PFSK-1 (cell line): Measurements from ENCODE around the gene TARBP1.

Experiments
- FOXP2 ChIP-seq: optimal IDR thresholded peaks from 2 replicates; pipeline ENCODE3; 2011; ENCODE audit warnings: borderline replicate concordance, control low read depth, inconsistent platforms; ENCODE audit not compliant: insufficient read depth; ENCODE audit errors: extremely low read length, extremely low read depth
- POLR2AphosphoS5 ChIP-seq: IDR thresholded peaks from 2 replicates; pipeline ENCODE4 v1.6.1; 2012; ENCODE audit warnings: low read depth, mild to moderate bottlenecking, control low read depth, low read length, moderate library complexity
- SIN3A ChIP-seq: IDR thresholded peaks from 2 replicates; pipeline ENCODE4 v1.6.1; 2012; ENCODE audit warnings: mild to moderate bottlenecking, low read length, moderate library complexity, borderline replicate concordance; ENCODE audit not compliant: insufficient read depth
- TAF1 ChIP-seq: IDR thresholded peaks from 2 replicates; pipeline ENCODE4 v1.6.1; 2012; ENCODE audit warnings: low read length, control low read depth, borderline replicate concordance; ENCODE audit not compliant: insufficient read depth
- TF ChIP-seq, protein P1 (sequence below), 2 experiments: IDR thresholded peaks; 2 replicates each; pipeline versions ENCODE4 v1.6.1 to v1.8.0; 2011 to 2012; ENCODE audit warnings: low read depth in 2 of 2, low read length in 2 of 2, control low read depth in 1 of 2, inconsistent platforms in 1 of 2, mild to moderate bottlenecking in 1 of 2, moderate library complexity in 1 of 2; ENCODE audit not compliant: insufficient read depth in 1 of 2

TARBP1 gene

GRCh38 chr1:234507626-234508387 lies 28.8 kb upstream of the TARBP1 start:
- TF ChIP-seq, protein P1, sequence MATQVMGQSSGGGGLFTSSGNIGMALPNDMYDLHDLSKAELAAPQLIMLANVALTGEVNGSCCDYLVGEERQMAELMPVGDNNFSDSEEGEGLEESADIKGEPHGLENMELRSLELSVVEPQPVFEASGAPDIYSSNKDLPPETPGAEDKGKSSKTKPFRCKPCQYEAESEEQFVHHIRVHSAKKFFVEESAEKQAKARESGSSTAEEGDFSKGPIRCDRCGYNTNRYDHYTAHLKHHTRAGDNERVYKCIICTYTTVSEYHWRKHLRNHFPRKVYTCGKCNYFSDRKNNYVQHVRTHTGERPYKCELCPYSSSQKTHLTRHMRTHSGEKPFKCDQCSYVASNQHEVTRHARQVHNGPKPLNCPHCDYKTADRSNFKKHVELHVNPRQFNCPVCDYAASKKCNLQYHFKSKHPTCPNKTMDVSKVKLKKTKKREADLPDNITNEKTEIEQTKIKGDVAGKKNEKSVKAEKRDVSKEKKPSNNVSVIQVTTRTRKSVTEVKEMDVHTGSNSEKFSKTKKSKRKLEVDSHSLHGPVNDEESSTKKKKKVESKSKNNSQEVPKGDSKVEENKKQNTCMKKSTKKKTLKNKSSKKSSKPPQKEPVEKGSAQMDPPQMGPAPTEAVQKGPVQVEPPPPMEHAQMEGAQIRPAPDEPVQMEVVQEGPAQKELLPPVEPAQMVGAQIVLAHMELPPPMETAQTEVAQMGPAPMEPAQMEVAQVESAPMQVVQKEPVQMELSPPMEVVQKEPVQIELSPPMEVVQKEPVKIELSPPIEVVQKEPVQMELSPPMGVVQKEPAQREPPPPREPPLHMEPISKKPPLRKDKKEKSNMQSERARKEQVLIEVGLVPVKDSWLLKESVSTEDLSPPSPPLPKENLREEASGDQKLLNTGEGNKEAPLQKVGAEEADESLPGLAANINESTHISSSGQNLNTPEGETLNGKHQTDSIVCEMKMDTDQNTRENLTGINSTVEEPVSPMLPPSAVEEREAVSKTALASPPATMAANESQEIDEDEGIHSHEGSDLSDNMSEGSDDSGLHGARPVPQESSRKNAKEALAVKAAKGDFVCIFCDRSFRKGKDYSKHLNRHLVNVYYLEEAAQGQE (IDR thresholded peaks at IDR 0.05; ENCODE audit: insufficient read depth in 1 of 2, low read depth in 2 of 2, low read length in 2 of 2): no peak
- no peak for TF ChIP-seq POLR2AphosphoS5
- no peak for TF ChIP-seq SIN3A
- no peak for TF ChIP-seq TAF1
- no peak for TF ChIP-seq FOXP2

DNA sequence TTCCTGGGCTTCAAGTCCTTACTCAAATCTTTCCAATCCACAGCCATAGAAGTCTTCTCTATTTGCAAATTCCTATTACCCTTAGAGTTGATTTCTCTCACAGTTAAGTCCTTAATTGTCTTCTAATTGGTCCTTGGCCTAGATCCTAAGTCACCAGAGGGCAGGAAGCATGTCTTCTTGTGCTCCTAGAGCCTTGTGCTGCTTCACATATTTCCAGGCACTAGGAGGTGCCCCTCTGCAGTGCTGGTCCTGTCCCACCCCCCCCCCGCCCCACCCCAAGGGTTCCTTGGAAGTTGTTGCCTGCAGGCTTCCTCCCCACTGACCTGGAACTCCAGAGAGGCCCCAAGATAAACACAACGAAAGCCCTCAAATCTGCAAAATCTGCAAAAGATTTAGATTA lies 28.1 kb upstream of the TARBP1 start:
- TF ChIP-seq SIN3A: no peak
- no peak for TF ChIP-seq POLR2AphosphoS5
- TF ChIP-seq TAF1: no peak
- TF ChIP-seq FOXP2: no peak
- TF ChIP-seq, protein P1 (IDR thresholded peaks at IDR 0.05; ENCODE audit: insufficient read depth in 1 of 2, low read depth in 2 of 2, low read length in 2 of 2): no peak

DNA sequence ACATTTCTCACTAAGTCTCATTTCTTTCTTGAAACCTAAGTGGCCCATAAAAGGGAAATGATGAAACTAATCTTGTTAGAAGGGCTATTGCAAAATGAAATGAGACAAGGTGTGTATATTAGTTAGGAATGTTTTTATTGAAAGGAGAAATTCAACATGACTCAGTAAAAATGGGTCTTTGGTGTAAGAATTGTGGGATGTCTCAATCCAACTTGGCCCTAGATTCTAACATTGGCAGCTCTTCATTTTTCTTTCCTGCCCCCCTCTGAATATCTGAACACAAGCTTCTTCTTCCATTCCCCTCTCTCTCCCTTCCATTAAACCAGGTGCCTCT lies 26.8 kb upstream of the TARBP1 start:
- TF ChIP-seq FOXP2: no peak
- TF ChIP-seq TAF1: no peak
- TF ChIP-seq, protein P1 (IDR thresholded peaks at IDR 0.05; ENCODE audit: insufficient read depth in 1 of 2, low read depth in 2 of 2, low read length in 2 of 2): no peak
- TF ChIP-seq SIN3A: no peak
- TF ChIP-seq POLR2AphosphoS5: no peak

DNA sequence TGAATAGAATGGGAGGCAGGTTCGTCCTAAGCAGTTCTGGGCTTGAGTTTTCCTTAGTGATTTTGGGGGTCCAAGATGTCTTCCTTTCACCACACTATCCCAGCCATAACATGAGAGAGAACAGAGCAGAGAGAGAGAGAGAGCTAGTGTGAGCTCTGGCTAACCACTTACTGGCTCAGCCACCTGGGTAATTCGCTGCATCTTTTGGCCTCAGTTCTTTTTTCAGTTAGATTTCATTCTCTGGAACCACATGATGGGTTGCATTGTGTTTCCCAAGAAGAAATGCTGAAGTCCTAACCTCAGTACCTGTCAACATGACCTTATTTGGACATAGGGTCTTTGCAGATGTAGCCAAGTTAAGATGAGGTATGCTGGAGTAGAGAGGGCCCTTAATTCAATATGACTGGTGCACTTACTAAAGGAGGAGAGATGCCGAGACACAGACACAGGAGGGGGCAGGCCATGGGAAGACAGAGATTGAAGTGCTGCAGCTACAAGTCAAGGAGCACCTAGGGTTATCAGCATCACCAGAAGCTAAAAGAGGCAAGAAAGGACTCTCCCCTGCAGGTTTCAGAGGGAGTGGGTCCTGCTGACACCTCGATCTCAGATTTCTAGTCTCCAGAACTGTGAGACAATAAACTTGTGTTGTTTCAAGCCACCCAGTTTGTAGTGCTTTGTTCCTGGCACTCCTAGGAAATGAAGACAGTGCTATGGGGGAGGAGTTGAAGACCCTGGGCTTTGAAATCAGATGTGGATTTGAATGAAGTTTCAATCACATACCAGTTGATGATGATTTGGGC lies 26.2 kb upstream of the TARBP1 start:
- TF ChIP-seq SIN3A (no peak), TAF1 (no peak), POLR2AphosphoS5 (no peak), FOXP2 (no peak)
- TF ChIP-seq, protein P1 (IDR thresholded peaks at IDR 0.05; ENCODE audit: insufficient read depth in 1 of 2, low read depth in 2 of 2, low read length in 2 of 2): no peak
